ENCODE measurements around the gene SENP7.

The SENP7 gene

GRCh38 chr3:101535221-101535620, 22.2 kb upstream of the SENP7 start:
- DNase-seq (ENCODE audit: extremely low read depth, insufficient read length) = no peak
- no peak overlapping the region for H3K4me3 ChIP-seq (replicated peaks; ENCODE audit: low read depth, low read length)
- H3K36me3 ChIP-seq (ENCODE audit: control insufficient read depth, insufficient read depth, low read length) = no peaks in the 10 kb centered on the region
- no peaks in the 10 kb centered on the region for H3K27me3 ChIP-seq (replicated peaks; ENCODE audit: control insufficient read depth, insufficient read depth, low read length)
- no peak for TF ChIP-seq CTCF (IDR thresholded peaks at IDR 0.05; ENCODE audit: insufficient read depth, low read length, poor library complexity, severe bottlenecking)

- Histone ChIP-seq H3K4me3 (replicated peaks; ENCODE audit: low read depth, low read length) (no peak overlapping the region), H3K36me3 (ENCODE audit: control insufficient read depth, insufficient read depth, low read length) (no peaks in the 10 kb centered on the region), H3K27me3 (replicated peaks; ENCODE audit: control insufficient read depth, insufficient read depth, low read length) (no peaks in the 10 kb centered on the region)
- DNase-seq (ENCODE audit: extremely low read depth, insufficient read length) = no peak
- TF ChIP-seq CTCF (IDR thresholded peaks at IDR 0.05; ENCODE audit: insufficient read depth, low read length, poor library complexity, severe bottlenecking) = no peak
Measured at GRCh38 chr3:101533603-101533968, 20.6 kb upstream of the SENP7 start.

- H3K36me3 ChIP-seq (ENCODE audit: control insufficient read depth, insufficient read depth, low read length) = no peaks in the 10 kb centered on the region
- TF ChIP-seq CTCF (IDR thresholded peaks at IDR 0.05; ENCODE audit: insufficient read depth, low read length, poor library complexity, severe bottlenecking) = no peak
- no peak overlapping the region for H3K4me3 ChIP-seq (replicated peaks; ENCODE audit: low read depth, low read length)
- DNase-seq (ENCODE audit: extremely low read depth, insufficient read length) = no peak
- H3K27me3 ChIP-seq (replicated peaks; ENCODE audit: control insufficient read depth, insufficient read depth, low read length) = no peaks in the 10 kb centered on the region
Measured at GRCh38 chr3:101532783-101533602, 20.0 kb upstream of the SENP7 start.

- no peaks in the 10 kb centered on the region for H3K36me3 ChIP-seq (ENCODE audit: control insufficient read depth, insufficient read depth, low read length)
- no peak for TF ChIP-seq CTCF (IDR thresholded peaks at IDR 0.05; ENCODE audit: insufficient read depth, low read length, poor library complexity, severe bottlenecking)
- no peak for DNase-seq (ENCODE audit: extremely low read depth, insufficient read length)
- H3K4me3 ChIP-seq (replicated peaks; ENCODE audit: low read depth, low read length) = no peak overlapping the region
- H3K27me3 ChIP-seq (replicated peaks; ENCODE audit: control insufficient read depth, insufficient read depth, low read length) = no peaks in the 10 kb centered on the region
Measured at GRCh38 chr3:101531473-101532086, 18.6 kb upstream of the SENP7 start.

- Histone ChIP-seq H3K27me3 (replicated peaks; ENCODE audit: control insufficient read depth, insufficient read depth, low read length) (no peaks in the 10 kb centered on the region), H3K4me3 (replicated peaks; ENCODE audit: low read depth, low read length) (no peak overlapping the region), H3K36me3 (ENCODE audit: control insufficient read depth, insufficient read depth, low read length) (no peaks in the 10 kb centered on the region)
- no peak for DNase-seq (ENCODE audit: extremely low read depth, insufficient read length)
- TF ChIP-seq CTCF (IDR thresholded peaks at IDR 0.05; ENCODE audit: insufficient read depth, low read length, poor library complexity, severe bottlenecking) = no peak
Measured at GRCh38 chr3:101530686-101531047, 17.7 kb upstream of the SENP7 start.
